Suprapubic skin (tissue), 4 donors: ENCODE data around the gene YWHAE. TPM values are rescaled to one million over a fixed set of nuclear protein-coding genes. Genes with fewer than 3 reads are reported as not detected.

Experiments
- DNase-seq, 2 donors: peaks; one replicate each; pipeline ENCODE4 v3.0.0-alpha.2; 2019; ENCODE audit warnings: low spot score in 2 of 2
- H3K27ac ChIP-seq: fragments of 200-600 bp; sonication (generic); one replicate; pipeline ENCODE4 v1.5.1; 2019
- H3K27me3 ChIP-seq: fragments of 200-600 bp; sonication (generic); one replicate; pipeline ENCODE4 v1.5.1; 2019
- H3K36me3 ChIP-seq: fragments of 200-600 bp; sonication (generic); one replicate; pipeline ENCODE4 v1.5.1; 2019
- H3K4me1 ChIP-seq: fragments of 200-600 bp; sonication (generic); one replicate; pipeline ENCODE4 v1.5.1; 2019
- H3K4me3 ChIP-seq: fragments of 200-600 bp; sonication (generic); one replicate; pipeline ENCODE4 v1.5.1; 2019; ENCODE audit warnings: mild to moderate bottlenecking
- H3K9me3 ChIP-seq: fragments of 200-600 bp; sonication (generic); one replicate; pipeline ENCODE4 v1.5.1; 2019
- CTCF ChIP-seq, 2 donors: fragments of 200-600 bp in 1 of 2; fragments of 450-650 bp in 1 of 2; sonication (generic) in 1 of 2; IDR thresholded peaks; one replicate each; pipeline ENCODE4 v1.5.1; 2016 to 2019; ENCODE audit warnings: antibody characterized with exemption in 2 of 2, mild to moderate bottlenecking in 1 of 2, moderate library complexity in 1 of 2
- EP300 ChIP-seq: sonication (generic); formaldehyde crosslinking; IDR thresholded peaks from one replicate; pipeline ENCODE4 v1.6.1; 2017; ENCODE audit warnings: antibody characterized with exemption
- POLR2A ChIP-seq, 2 donors: fragments of 450-650 bp; IDR thresholded peaks; one replicate each; pipeline ENCODE4 v1.6.1; 2017; ENCODE audit warnings: antibody characterized with exemption in 2 of 2, mild to moderate bottlenecking in 2 of 2, moderate library complexity in 2 of 2
- POLR2AphosphoS5 ChIP-seq, 3 donors: sonication (generic); formaldehyde crosslinking; IDR thresholded peaks; one replicate each; pipeline ENCODE4 v1.6.1; 2017; ENCODE audit warnings: antibody characterized with exemption in 3 of 3
- WGBS: methylation state at CpG from one replicate; pipeline ENCODE4 v1.1.5; 2018; 5-methylcytosine and 5-hydroxymethylcytosine counted together
- total RNA-seq, 4 donors: library from RNA; depleted of rRNA; stranded (reverse); fragments of >200 nt; gene quantifications; one replicate each; pipeline ENCODE4 v1.1.0, GENCODE V29; 2016

YWHAE gene
- total RNA-seq, 4 donors from 2014 or later: 467 to 572 (median 520) TPM

GRCh38 chr17:1325766-1326165, 74.3 kb downstream of the YWHAE start:
- WGBS: 84% methylated on average over 12 of the region's 12 CpGs
- Histone ChIP-seq H3K36me3 (no peaks in the 10 kb centered on the region), H3K4me1 (no peaks in the 10 kb centered on the region), H3K27ac (no peak overlapping the region), H3K27me3 (no peaks in the 10 kb centered on the region), H3K9me3 (no peaks in the 10 kb centered on the region), H3K4me3 (no peak overlapping the region)
- TF ChIP-seq POLR2AphosphoS5 (IDR thresholded peaks at IDR 0.05) (no peak), POLR2A (IDR thresholded peaks at IDR 0.05) (no peak), CTCF (IDR thresholded peaks at IDR 0.05) (no peak), EP300 (no peak)
- no peak for DNase-seq

GRCh38 chr17:1324201-1324771, 75.7 kb downstream of the YWHAE start:
- WGBS: 81% methylated on average over 27 of the region's 27 CpGs
- H3K27ac ChIP-seq: no peak overlapping the region
- no peak overlapping the region for H3K4me3 ChIP-seq
- H3K4me1 ChIP-seq: no peaks in the 10 kb centered on the region
- no peaks in the 10 kb centered on the region for H3K36me3 ChIP-seq
- H3K27me3 ChIP-seq: no peaks in the 10 kb centered on the region
- DNase-seq: no peak
- H3K9me3 ChIP-seq: no peaks in the 10 kb centered on the region
- no peak for TF ChIP-seq POLR2AphosphoS5 (IDR thresholded peaks at IDR 0.05)
- TF ChIP-seq EP300: no peak
- no peak for TF ChIP-seq POLR2A (IDR thresholded peaks at IDR 0.05)
- no peak for TF ChIP-seq CTCF (IDR thresholded peaks at IDR 0.05)

GRCh38 chr17:1323336-1323735, 76.7 kb downstream of the YWHAE start:
- no peak overlapping the region for H3K27ac ChIP-seq
- 81% methylated on average over 19 of the region's 19 CpGs for WGBS
- no peaks in the 10 kb centered on the region for H3K9me3 ChIP-seq
- no peaks in the 10 kb centered on the region for H3K27me3 ChIP-seq
- no peak for DNase-seq
- no peak for TF ChIP-seq POLR2AphosphoS5 (IDR thresholded peaks at IDR 0.05)
- no peak for TF ChIP-seq POLR2A (IDR thresholded peaks at IDR 0.05)
- TF ChIP-seq CTCF (IDR thresholded peaks at IDR 0.05): no peak
- no peak for TF ChIP-seq EP300
- H3K36me3 ChIP-seq: no peaks in the 10 kb centered on the region
- H3K4me3 ChIP-seq: no peak overlapping the region
- no peaks in the 10 kb centered on the region for H3K4me1 ChIP-seq

GRCh38 chr17:1322480-1322879, 77.5 kb downstream of the YWHAE start:
- TF ChIP-seq POLR2AphosphoS5 (IDR thresholded peaks at IDR 0.05) (no peak), EP300 (no peak), CTCF (IDR thresholded peaks at IDR 0.05) (no peak), POLR2A (IDR thresholded peaks at IDR 0.05) (no peak)
- DNase-seq: no peak
- no peaks in the 10 kb centered on the region for H3K9me3 ChIP-seq
- no peak overlapping the region for H3K27ac ChIP-seq
- WGBS: 77% methylated on average over 10 of the region's 10 CpGs
- no peaks in the 10 kb centered on the region for H3K36me3 ChIP-seq
- no peaks in the 10 kb centered on the region for H3K4me1 ChIP-seq
- H3K4me3 ChIP-seq: no peak overlapping the region
- no peaks in the 10 kb centered on the region for H3K27me3 ChIP-seq

- no peaks in the 10 kb centered on the region for H3K36me3 ChIP-seq
- no peak overlapping the region for H3K4me3 ChIP-seq
- WGBS: 77% methylated on average over 6 of the region's 6 CpGs
- H3K27me3 ChIP-seq: no peaks in the 10 kb centered on the region
- H3K9me3 ChIP-seq: no peaks in the 10 kb centered on the region
- DNase-seq: no peak
- no peaks in the 10 kb centered on the region for H3K4me1 ChIP-seq
- no peak overlapping the region for H3K27ac ChIP-seq
- TF ChIP-seq POLR2AphosphoS5 (IDR thresholded peaks at IDR 0.05) (no peak), POLR2A (IDR thresholded peaks at IDR 0.05) (no peak), EP300 (no peak), CTCF (IDR thresholded peaks at IDR 0.05) (no peak)
These were observed 78.0 kb downstream of the YWHAE start for GRCh38 chr17:1322014-1322428.
